WERI-Rb-1 (cell line): ENCODE results near the gene CALD1.
A peak's percentile ranks its signal among the peaks of the same experiment; 100 is the strongest.

Experiments
- DNase-seq: peaks from one replicate; pipeline ENCODE4 v3.0.0-alpha.2; 2020
- H3K27ac ChIP-seq: fragments of 250-450 bp; sonication (Bioruptor Pico); 2 replicates; pipeline ENCODE4 v1.5.1; 2020; ENCODE audit warnings: mild to moderate bottlenecking, moderate library complexity
- H3K27me3 ChIP-seq: fragments of 250-450 bp; sonication (Bioruptor Pico); 2 replicates; pipeline ENCODE4 v1.5.1; 2021; ENCODE audit warnings: mild to moderate bottlenecking, low read depth, moderate library complexity; ENCODE audit not compliant: insufficient read depth, severe bottlenecking
- H3K36me3 ChIP-seq: fragments of 250-450 bp; sonication (Bioruptor Pico); 2 replicates; pipeline ENCODE4 v1.5.1; 2020; ENCODE audit warnings: mild to moderate bottlenecking, moderate library complexity
- H3K4me3 ChIP-seq: 2 replicates; pipeline ENCODE4 v1.5.1; 2011; ENCODE audit warnings: low read depth, mild to moderate bottlenecking, control low read depth, low read length
- H3K9me3 ChIP-seq: fragments of 250-450 bp; sonication (Bioruptor Pico); 2 replicates; pipeline ENCODE4 v1.5.1; 2021; ENCODE audit warnings: mild to moderate bottlenecking, moderate library complexity; ENCODE audit not compliant: severe bottlenecking
- TF ChIP-seq, protein P1 (sequence below): IDR thresholded peaks from 2 replicates; pipeline ENCODE4 v1.5.1; 2011; ENCODE audit warnings: low read depth, mild to moderate bottlenecking, control low read depth, inconsistent platforms, low read length

The CALD1 gene

GRCh38 chr7:134755422-134756022 lies 23.9 kb upstream of the CALD1 start:
- no peak overlapping the region for H3K4me3 ChIP-seq
- H3K27me3 ChIP-seq = no peaks in the 10 kb centered on the region
- DNase-seq = peak; percentile 37
- TF ChIP-seq, protein P1, sequence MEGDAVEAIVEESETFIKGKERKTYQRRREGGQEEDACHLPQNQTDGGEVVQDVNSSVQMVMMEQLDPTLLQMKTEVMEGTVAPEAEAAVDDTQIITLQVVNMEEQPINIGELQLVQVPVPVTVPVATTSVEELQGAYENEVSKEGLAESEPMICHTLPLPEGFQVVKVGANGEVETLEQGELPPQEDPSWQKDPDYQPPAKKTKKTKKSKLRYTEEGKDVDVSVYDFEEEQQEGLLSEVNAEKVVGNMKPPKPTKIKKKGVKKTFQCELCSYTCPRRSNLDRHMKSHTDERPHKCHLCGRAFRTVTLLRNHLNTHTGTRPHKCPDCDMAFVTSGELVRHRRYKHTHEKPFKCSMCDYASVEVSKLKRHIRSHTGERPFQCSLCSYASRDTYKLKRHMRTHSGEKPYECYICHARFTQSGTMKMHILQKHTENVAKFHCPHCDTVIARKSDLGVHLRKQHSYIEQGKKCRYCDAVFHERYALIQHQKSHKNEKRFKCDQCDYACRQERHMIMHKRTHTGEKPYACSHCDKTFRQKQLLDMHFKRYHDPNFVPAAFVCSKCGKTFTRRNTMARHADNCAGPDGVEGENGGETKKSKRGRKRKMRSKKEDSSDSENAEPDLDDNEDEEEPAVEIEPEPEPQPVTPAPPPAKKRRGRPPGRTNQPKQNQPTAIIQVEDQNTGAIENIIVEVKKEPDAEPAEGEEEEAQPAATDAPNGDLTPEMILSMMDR = peak; percentile 43
- no peak overlapping the region for H3K27ac ChIP-seq
- H3K36me3 ChIP-seq = no peaks in the 10 kb centered on the region
- H3K9me3 ChIP-seq = no peaks in the 10 kb centered on the region

GRCh38 chr7:134757938-134758337 lies 21.5 kb upstream of the CALD1 start:
- Histone ChIP-seq H3K27ac (no peak overlapping the region), H3K4me3 (no peak overlapping the region), H3K36me3 (no peaks in the 10 kb centered on the region), H3K27me3 (no peaks in the 10 kb centered on the region), H3K9me3 (no peaks in the 10 kb centered on the region)
- DNase-seq = no peak
- TF ChIP-seq, protein P1 = no peak

- TF ChIP-seq, protein P1 = no peak
- Histone ChIP-seq H3K4me3 (no peak overlapping the region), H3K27ac (no peak overlapping the region), H3K9me3 (no peaks in the 10 kb centered on the region), H3K27me3 (no peaks in the 10 kb centered on the region), H3K36me3 (no peaks in the 10 kb centered on the region)
- DNase-seq = no peak
These were observed 20.5 kb upstream of the CALD1 start for GRCh38 chr7:134758981-134759380.

- H3K36me3 ChIP-seq = no peaks in the 10 kb centered on the region
- TF ChIP-seq, protein P1 = no peak
- no peak for DNase-seq
- H3K4me3 ChIP-seq = no peak overlapping the region
- H3K9me3 ChIP-seq = no peaks in the 10 kb centered on the region
- no peaks in the 10 kb centered on the region for H3K27me3 ChIP-seq
- no peak overlapping the region for H3K27ac ChIP-seq
These were observed 18.2 kb upstream of the CALD1 start for GRCh38 chr7:134761266-134761665.

- Histone ChIP-seq H3K27me3 (no peaks in the 10 kb centered on the region), H3K9me3 (no peaks in the 10 kb centered on the region), H3K36me3 (no peaks in the 10 kb centered on the region), H3K27ac (no peak overlapping the region), H3K4me3 (no peak overlapping the region)
- TF ChIP-seq, protein P1 = no peak
- DNase-seq = no peak
These were observed 15.5 kb upstream of the CALD1 start for GRCh38 chr7:134763960-134764359.

DNA sequence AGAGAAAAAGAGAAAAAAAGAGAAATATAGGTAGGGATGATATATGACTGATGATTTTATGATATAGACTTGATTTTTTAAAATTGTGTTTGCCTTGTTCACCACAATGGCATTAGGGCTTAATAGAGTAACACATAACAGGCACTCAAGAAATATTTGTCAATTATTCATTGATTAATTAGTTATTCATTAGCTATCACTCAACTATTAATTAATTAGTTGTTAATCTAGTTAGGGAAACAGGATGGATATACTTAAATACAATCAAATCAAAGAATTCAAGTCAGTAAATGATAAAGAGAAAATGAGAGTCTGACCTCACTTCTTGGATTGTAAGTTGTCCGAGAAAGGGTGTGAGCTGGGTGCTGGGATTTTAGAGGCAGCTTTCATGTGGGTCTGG lies 15.1 kb upstream of the CALD1 start:
- TF ChIP-seq, protein P1 = no peak
- Histone ChIP-seq H3K27me3 (no peaks in the 10 kb centered on the region), H3K27ac (no peak overlapping the region), H3K4me3 (no peak overlapping the region), H3K9me3 (no peaks in the 10 kb centered on the region), H3K36me3 (no peaks in the 10 kb centered on the region)
- DNase-seq = no peak
